Measurements from ENCODE around the gene PIAS1.

GRCh38 chr15:68224546-68225250 lies 170.6 kb downstream of the PIAS1 start:
- TF ChIP-seq CTCF (IDR thresholded peaks at IDR 0.05) (no peak), POLR2A (IDR thresholded peaks at IDR 0.05) (no peak)
